Fibroblast of lung (primary cell): ENCODE measurements around the gene PSMB5. TPM values are rescaled to one million over a fixed set of nuclear protein-coding genes. Genes with fewer than 3 reads are reported as not detected.

Source experiments
- DNase-seq, 2 donors: peaks; one replicate each; pipeline versions ENCODE4 v3.0.0 to v3.0.0-alpha.2; 2010; ENCODE audit warnings: low read depth in 2 of 2
- H2AFZ ChIP-seq: 2 replicates; pipeline ENCODE4 v1.5.1; 2012; ENCODE audit warnings: low read length, control low read depth, inconsistent platforms
- H3K27ac ChIP-seq: 2 replicates; pipeline ENCODE4 v1.5.1; 2011; ENCODE audit warnings: low read length, control low read depth; ENCODE audit not compliant: insufficient read depth
- H3K27me3 ChIP-seq: 2 replicates; pipeline ENCODE4 v1.5.1; 2011; ENCODE audit warnings: mild to moderate bottlenecking, low read length; ENCODE audit not compliant: control insufficient read depth, insufficient read depth
- H3K36me3 ChIP-seq: 2 replicates; pipeline ENCODE4 v1.5.1; 2011; ENCODE audit warnings: low read length; ENCODE audit not compliant: control insufficient read depth, insufficient read depth
- H3K4me1 ChIP-seq: 2 replicates; pipeline ENCODE4 v1.5.1; 2011; ENCODE audit warnings: low read length; ENCODE audit not compliant: control insufficient read depth, insufficient read depth; ENCODE audit errors: extremely low read depth
- H3K4me2 ChIP-seq: 2 replicates; pipeline ENCODE4 v1.5.1; 2011; ENCODE audit warnings: low read length, control low read depth; ENCODE audit not compliant: insufficient read depth; ENCODE audit errors: extremely low read depth
- H3K4me3 ChIP-seq, 4 experiments: fragments of 200-600 bp in 1 of 4; sonication (generic) in 1 of 4; replicated peaks in 1 of 4; 2 replicates each; pipeline ENCODE4 v1.5.1; 2011 to 2016; ENCODE audit warnings: low read length in 4 of 4, low read depth in 3 of 4, mild to moderate bottlenecking in 3 of 4, control low read depth in 2 of 4, inconsistent platforms in 1 of 4, mixed read lengths in 1 of 4; ENCODE audit not compliant: insufficient read depth in 1 of 4; ENCODE audit errors: control extremely low read depth in 1 of 4
- H3K79me2 ChIP-seq: 2 replicates; pipeline ENCODE4 v1.5.1; 2012; ENCODE audit warnings: mild to moderate bottlenecking, low read length, inconsistent platforms; ENCODE audit not compliant: control insufficient read depth, insufficient read depth
- H3K9ac ChIP-seq: 2 replicates; pipeline ENCODE4 v1.5.1; 2011; ENCODE audit warnings: mild to moderate bottlenecking, low read length, control low read depth; ENCODE audit not compliant: insufficient read depth
- H3K9me3 ChIP-seq: 2 replicates; pipeline ENCODE4 v1.5.1; 2012; ENCODE audit warnings: low read depth, low read length; ENCODE audit not compliant: control insufficient read depth, insufficient read depth
- H4K20me1 ChIP-seq: 2 replicates; pipeline ENCODE4 v1.5.1; 2011; ENCODE audit warnings: low read length; ENCODE audit not compliant: control insufficient read depth, insufficient read depth; ENCODE audit errors: extremely low read depth
- CTCF ChIP-seq, 2 donors: IDR thresholded peaks in 1 of 2; conservative IDR thresholded peaks in 1 of 2; 1 replicate in 1 of 2; 2 replicates in 1 of 2; pipeline ENCODE4 v1.5.1; 2011 to 2012; ENCODE audit warnings: low read length in 2 of 2, control low read depth in 1 of 2, inconsistent platforms in 1 of 2, low read depth in 1 of 2, mild to moderate bottlenecking in 1 of 2
- EZH2 ChIP-seq: IDR thresholded peaks from 2 replicates; pipeline ENCODE4 v1.5.1; 2012; ENCODE audit warnings: low read length, control low read depth, mild to moderate bottlenecking; ENCODE audit errors: missing control alignments
- polyA minus RNA-seq: library from RNA; depleted of rRNA, polyadenylated mRNA; stranded (reverse); fragments of >200 nt; gene quantifications from 2 replicates; pipeline ENCODE4 v1.2.3, GENCODE V29; 2011; ENCODE audit warnings: low replicate concordance
- polyA plus RNA-seq, 2 donors: library from polyadenylated mRNA; depleted of rRNA in 1 of 2; stranded (reverse) in 1 of 2; unstranded in 1 of 2; fragments of >200 nt; gene quantifications; 2 replicates each; pipeline ENCODE4 v1.2.1, GENCODE V29; 2011 to 2012; ENCODE audit warnings: missing spikeins in 1 of 2
- total RNA-seq: library from RNA; depleted of rRNA; stranded (reverse); fragments of >200 nt; gene quantifications from 2 replicates; pipeline ENCODE4 v1.2.1, GENCODE V29; 2014

PSMB5 gene
- total RNA-seq (166 and 204 TPM in 2 replicates), polyA plus RNA-seq (237 and 276 TPM in 2 replicates), polyA minus RNA-seq (184 and 186 TPM in 2 replicates)
- polyA plus RNA-seq (2012), result 213 and 248 TPM in 2 replicates

GRCh38 chr14:23034498-23035302, at the start of gene PSMB5:
Gene PSMB5, minus strand, starts transcription at chr14:23034900. Its CDS starts 19 bp downstream, at chr14:23034881.
- peak; percentile 96 for DNase-seq
- H3K79me2 ChIP-seq, result peaks cover 18% of the 10 kb centered on the region
- H3K27ac ChIP-seq, result peak within 1 kb of the TSS; percentile 97
- H4K20me1 ChIP-seq, result no peaks in the 10 kb centered on the region
- TF ChIP-seq CTCF (conservative IDR thresholded peaks at IDR 0.05 in 1 of 2, IDR thresholded peaks at IDR 0.05 in 1 of 2; ENCODE audit: low read depth in 1 of 2, low read length in 2 of 2) (peak in 1 of 2 donors; percentile 9), EZH2 (no peak)
- no peaks in the 10 kb centered on the region for H3K27me3 ChIP-seq
- no peaks in the 10 kb centered on the region for H3K9me3 ChIP-seq
- H3K9ac ChIP-seq, result peak within 1 kb of the TSS; percentile 98
- H2AFZ ChIP-seq, result peak within 1 kb of the TSS; percentile 97
- H3K4me3 ChIP-seq, result peak within 1 kb of the TSS; percentile 78 to 99 (median 96)
- peak within 1 kb of the TSS; percentile 91 for H3K4me2 ChIP-seq
- H3K36me3 ChIP-seq, result peaks cover 10% of the 10 kb centered on the region
- H3K4me1 ChIP-seq, result peaks cover 3% of the 10 kb centered on the region

- Histone ChIP-seq H3K36me3 (peaks cover 18% of the 10 kb centered on the region), H2AFZ (no peak overlapping the region), H3K27me3 (no peaks in the 10 kb centered on the region), H4K20me1 (no peaks in the 10 kb centered on the region), H3K27ac (peak overlapping the region; percentile 2), H3K4me3 (no peak overlapping the region), H3K4me2 (no peak overlapping the region), H3K79me2 (peaks cover 7% of the 10 kb centered on the region), H3K9ac (no peak overlapping the region), H3K9me3 (no peaks in the 10 kb centered on the region), H3K4me1 (peaks cover 28% of the 10 kb centered on the region)
- no peak for TF ChIP-seq CTCF (conservative IDR thresholded peaks at IDR 0.05 in 1 of 2, IDR thresholded peaks at IDR 0.05 in 1 of 2; ENCODE audit: low read depth in 1 of 2, low read length in 2 of 2)
- no peak for TF ChIP-seq EZH2
- no peak for DNase-seq
Observed at GRCh38 chr14:23080474-23080873, 45.8 kb upstream of the PSMB5 start.

GRCh38 chr14:23079716-23080115, 45.0 kb upstream of the PSMB5 start:
- Histone ChIP-seq H4K20me1 (no peaks in the 10 kb centered on the region), H2AFZ (no peak overlapping the region), H3K9me3 (no peaks in the 10 kb centered on the region), H3K4me1 (peaks cover 28% of the 10 kb centered on the region), H3K9ac (no peak overlapping the region), H3K4me2 (no peak overlapping the region), H3K27ac (peak overlapping the region; percentile 87), H3K79me2 (peaks cover 9% of the 10 kb centered on the region), H3K4me3 (no peak overlapping the region), H3K27me3 (no peaks in the 10 kb centered on the region), H3K36me3 (peaks cover 20% of the 10 kb centered on the region)
- TF ChIP-seq EZH2, result no peak
- TF ChIP-seq CTCF (conservative IDR thresholded peaks at IDR 0.05 in 1 of 2, IDR thresholded peaks at IDR 0.05 in 1 of 2; ENCODE audit: low read depth in 1 of 2, low read length in 2 of 2), result no peak
- peak in 1 of 2 donors; percentile 67 for DNase-seq
